B cell (primary cell): Measurements from ENCODE around the gene RARRES2. TPM values are rescaled to one million over a fixed set of nuclear protein-coding genes. Genes with fewer than 3 reads are reported as not detected.

Experiments
- ATAC-seq: fragments of 200-7000 bp; cut with Tn5 transposase; one replicate; pipeline ENCODE4 v1.10.0; 2021; ENCODE audit warnings: low read depth, mild to moderate bottlenecking, moderate number of reproducible peaks, moderate library complexity
- CTCF ChIA-PET: fragments of 350-600 bp; sonication (Branson Sonifier 250); formaldehyde crosslinking; loops from one replicate; lab custom pipeline; 2021; ENCODE audit warnings: antibody characterized with exemption, inconsistent platforms; lab: Charles Lee
- POLR2A ChIA-PET: fragments of 350-600 bp; sonication (Branson Sonifier 250); formaldehyde crosslinking; loops from one replicate; lab custom pipeline; 2021; ENCODE audit warnings: antibody characterized with exemption; lab: Charles Lee
- DNase-seq: peaks from one replicate; pipeline ENCODE4 v3.0.0; 2013
- H2AFZ ChIP-seq: 2 replicates; pipeline ENCODE4 v1.6.1; 2012; ENCODE audit warnings: mild to moderate bottlenecking, low read depth, low read length; ENCODE audit not compliant: insufficient read depth, poor library complexity, severe bottlenecking
- H3K27ac ChIP-seq, 2 donors: 1 replicate in 1 of 2; 2 replicates in 1 of 2; pipeline ENCODE4 v1.5.1; 2012 to 2013; ENCODE audit warnings: low read length in 2 of 2, mild to moderate bottlenecking in 2 of 2, moderate library complexity in 1 of 2
- H3K27me3 ChIP-seq, 4 experiments: fragments of 200-600 bp in 1 of 4; sonication (generic) in 1 of 4; replicated peaks in 1 of 4; 1 replicate in 2 of 4; 2 replicates in 2 of 4; pipeline versions ENCODE4 v1.6.1 to v1.7.0; 2013 to 2016; ENCODE audit warnings: low read length in 3 of 4, mild to moderate bottlenecking in 2 of 4, mixed read lengths in 1 of 4, moderate library complexity in 1 of 4; ENCODE audit not compliant: insufficient read depth in 4 of 4, control insufficient read depth in 3 of 4; ENCODE audit errors: control extremely low read depth in 1 of 4
- H3K36me3 ChIP-seq, 2 experiments: replicated peaks in 1 of 2; 1 replicate in 1 of 2; 2 replicates in 1 of 2; pipeline versions ENCODE4 v1.6.1 to v1.7.1; 2013; ENCODE audit warnings: low read length in 1 of 2; ENCODE audit not compliant: insufficient read depth in 2 of 2, control insufficient read depth in 1 of 2; ENCODE audit errors: control extremely low read depth in 1 of 2, extremely low read depth in 1 of 2
- H3K4me1 ChIP-seq, 2 donors: fragments of 200-600 bp in 1 of 2; sonication (generic) in 1 of 2; 1 replicate in 1 of 2; 2 replicates in 1 of 2; pipeline versions ENCODE4 v1.5.1 to v1.6.1; 2013 to 2017; ENCODE audit warnings: low read length in 2 of 2; ENCODE audit not compliant: control insufficient read depth in 2 of 2, insufficient read depth in 2 of 2
- H3K4me2 ChIP-seq: replicated peaks from 2 replicates; pipeline ENCODE3; 2012; ENCODE audit warnings: mild to moderate bottlenecking, low read depth, low read length; ENCODE audit not compliant: poor library complexity, severe bottlenecking
- H3K4me3 ChIP-seq, 5 experiments: fragments of 200-600 bp in 1 of 5; sonication (generic) in 1 of 5; 1 replicate in 3 of 5; 2 replicates in 2 of 5; pipeline versions ENCODE4 v1.5.1 to v1.7.0; 2011 to 2016; ENCODE audit warnings: low read length in 4 of 5, mild to moderate bottlenecking in 4 of 5, low read depth in 2 of 5, control low read depth in 1 of 5, moderate library complexity in 1 of 5; ENCODE audit not compliant: insufficient read depth in 1 of 5; ENCODE audit errors: control extremely low read depth in 1 of 5, extremely low read depth in 1 of 5
- H3K79me2 ChIP-seq: fragments of 200-600 bp; sonication (generic); one replicate; pipeline ENCODE4 v1.6.0; 2016; ENCODE audit warnings: low read length; ENCODE audit not compliant: control insufficient read depth, insufficient read depth
- H3K9ac ChIP-seq: fragments of 200-600 bp; sonication (generic); 2 replicates; pipeline ENCODE4 v1.6.1; 2017; ENCODE audit warnings: mild to moderate bottlenecking, low read length, moderate library complexity
- H3K9me3 ChIP-seq, 3 donors: one replicate each; pipeline versions ENCODE4 v1.6.1 to v1.7.1; 2013; ENCODE audit warnings: low read length in 2 of 3; ENCODE audit not compliant: control insufficient read depth in 2 of 3, insufficient read depth in 1 of 3; ENCODE audit errors: control extremely low read depth in 1 of 3
- H4K20me1 ChIP-seq: 2 replicates; pipeline ENCODE4 v1.6.0; 2012; ENCODE audit warnings: mild to moderate bottlenecking, low read length; ENCODE audit not compliant: insufficient read depth, control insufficient read depth, poor library complexity, severe bottlenecking
- H3K27ac Mint-ChIP-seq: one replicate; pipeline ENCODE4 v1.8.0; 2021; ENCODE audit warnings: mixed read lengths
- H3K27me3 Mint-ChIP-seq: one replicate; pipeline ENCODE4 v1.8.0; 2021; ENCODE audit warnings: mixed read lengths
- H3K4me1 Mint-ChIP-seq: one replicate; pipeline ENCODE4 v1.8.0; 2021; ENCODE audit warnings: mixed read lengths
- H3K4me3 Mint-ChIP-seq: one replicate; pipeline ENCODE4 v1.8.0; 2021; ENCODE audit warnings: mixed read lengths
- H3K9me3 Mint-ChIP-seq: one replicate; pipeline ENCODE4 v1.8.0; 2022; ENCODE audit warnings: mixed read lengths; ENCODE audit not compliant: insufficient read depth
- CTCF ChIP-seq: fragments of 200-600 bp; IDR thresholded peaks from one replicate; pipeline ENCODE4 v1.8.0; 2022; ENCODE audit warnings: antibody characterized with exemption, mild to moderate bottlenecking
- EZH2 ChIP-seq: IDR thresholded peaks from 2 replicates; pipeline ENCODE4 v1.6.1; 2012; ENCODE audit warnings: borderline replicate concordance, low read depth, mild to moderate bottlenecking, moderate library complexity, low read length; ENCODE audit not compliant: insufficient read depth, poor library complexity, severe bottlenecking
- WGBS: methylation state at CpG from one replicate; pipeline ENCODE4 v1.1.5; 2013; ENCODE audit warnings: missing lambda C conversion rate; ENCODE audit not compliant: insufficient coverage; 5-methylcytosine and 5-hydroxymethylcytosine counted together
- intact Hi-C: fragments of 100-400 bp; cut with micrococcal nuclease; formaldehyde crosslinking; loops from one replicate; pipeline ENCODE4 v1.10.0; 2022
- polyA plus RNA-seq: library from polyadenylated mRNA; depleted of rRNA; stranded (reverse); fragments of >200 nt; gene quantifications from 2 replicates; pipeline ENCODE4 v1.2.3, GENCODE V29; 2012
- total RNA-seq, 2 donors: library from RNA; stranded (reverse); fragments of 120-200 nt in 1 of 2; gene quantifications; 1 replicate in 1 of 2; 2 replicates in 1 of 2; pipeline versions ENCODE4 v1.2.3 to v1.2.4, GENCODE V29; 2013 to 2022

Gene RARRES2
- total and polyA plus RNA-seq, 2 donors (not counting 1 experiment from before 2014, with no cell fraction given): not detected

- no peak overlapping the region for H2AFZ ChIP-seq
- ChIA-PET CTCF (interaction anchor here (1.9 kb wide), 1 partner anchor 17 kb away, joined by 5 read pairs; no protein-coding TSS in a partner anchor), POLR2A (no interaction called here)
- H3K4me2 ChIP-seq: no peak overlapping the region
- no peak overlapping the region for H3K4me3 ChIP-seq
- peaks cover 0 to 4% (median 0%) of the 10 kb centered on the region in 3 donors for H3K9me3 ChIP-seq
- H3K4me1 Mint-ChIP-seq: peaks cover 20% of the 10 kb centered on the region
- peaks cover 12 to 15% of the 10 kb centered on the region in 2 donors for H3K4me1 ChIP-seq
- no peaks in the 10 kb centered on the region for H3K9me3 Mint-ChIP-seq
- H3K27me3 Mint-ChIP-seq: peaks cover 22% of the 10 kb centered on the region
- no peak for ATAC-seq
- no peak overlapping the region for H3K27ac ChIP-seq
- H3K4me3 Mint-ChIP-seq: no peak overlapping the region
- TF ChIP-seq CTCF: no peak
- TF ChIP-seq EZH2: no peak
- no peak for DNase-seq
- peaks cover 0 to 20% (median 9%) of the 10 kb centered on the region in 4 experiments for H3K27me3 ChIP-seq
- no peaks in the 10 kb centered on the region for H3K36me3 ChIP-seq
- intact Hi-C loops: no loop called here
- no peaks in the 10 kb centered on the region for H3K79me2 ChIP-seq
- H3K27ac Mint-ChIP-seq: no peak overlapping the region
- H4K20me1 ChIP-seq: no peaks in the 10 kb centered on the region
- 88% methylated on average over 6 of the region's 6 CpGs for WGBS
- H3K9ac ChIP-seq: no peak overlapping the region
Measured at GRCh38 chr7:150337659-150338081, 3.8 kb downstream of the RARRES2 start.

- Mint-ChIP-seq H3K27me3 (peaks cover 18% of the 10 kb centered on the region), H3K27ac (no peak overlapping the region), H3K4me3 (no peak overlapping the region), H3K9me3 (no peaks in the 10 kb centered on the region), H3K4me1 (peaks cover 19% of the 10 kb centered on the region)
- TF ChIP-seq EZH2 (no peak), CTCF (no peak)
- intact Hi-C loops: no loop called here
- DNase-seq (no peak), ATAC-seq (no peak)
- CTCF ChIA-PET: no interaction called here
- Histone ChIP-seq H3K4me1 (peaks cover 12 to 15% of the 10 kb centered on the region in 2 donors), H3K27ac (no peak overlapping the region), H2AFZ (no peak overlapping the region), H3K27me3 (peaks cover 0 to 18% (median 7%) of the 10 kb centered on the region in 4 experiments), H3K36me3 (no peaks in the 10 kb centered on the region), H3K9ac (no peak overlapping the region), H3K4me2 (no peak overlapping the region), H3K4me3 (no peak overlapping the region), H3K9me3 (peaks cover 0 to 4% (median 0%) of the 10 kb centered on the region in 3 donors), H4K20me1 (no peaks in the 10 kb centered on the region), H3K79me2 (no peaks in the 10 kb centered on the region)
- POLR2A ChIA-PET: no interaction called here
- 99% methylated on average over 18 of the region's 18 CpGs for WGBS
Measured at GRCh38 chr7:150337179-150337578, 4.2 kb downstream of the RARRES2 start.
